ENCODE measurements around the gene ZNF554.

DNA sequence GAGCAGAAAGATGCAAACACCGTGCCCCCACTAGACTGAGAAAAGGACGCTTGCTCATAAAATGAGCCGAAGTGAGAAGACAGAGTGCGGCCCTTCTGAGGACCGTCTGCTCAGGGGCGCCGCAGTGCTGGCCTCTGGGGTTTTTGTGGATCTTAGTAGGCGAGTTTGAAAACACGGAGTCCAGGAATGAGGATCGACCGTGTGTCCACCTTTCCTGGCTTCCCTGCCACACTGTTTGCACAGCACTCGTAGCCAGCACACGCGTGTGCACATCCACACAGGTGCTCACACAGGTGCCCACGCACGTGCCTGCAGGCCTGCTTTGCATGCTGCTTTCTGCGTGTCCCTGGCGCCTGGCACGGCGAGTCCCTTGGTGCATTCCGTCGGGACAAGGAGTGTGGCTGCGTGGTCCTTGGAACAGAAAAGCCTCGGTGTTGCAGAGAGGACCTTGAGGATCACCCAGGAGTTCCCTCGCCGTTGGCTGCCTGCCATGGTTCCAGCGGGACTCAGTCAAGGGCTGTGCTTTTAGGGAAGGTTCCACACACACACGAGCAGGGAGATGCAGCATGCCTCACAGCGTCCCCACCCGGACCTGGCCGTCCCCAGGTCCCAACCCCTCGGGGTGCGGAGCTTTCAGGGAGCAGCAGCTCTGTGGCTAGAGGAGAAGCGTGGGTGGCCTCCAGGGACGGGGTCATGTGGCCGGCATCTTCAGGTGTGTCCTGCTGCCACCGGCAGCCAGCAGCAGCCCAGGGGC is 10.1 kb upstream of the ZNF554 start:
- no peak for TF ChIP-seq CTCF (IDR thresholded peaks at IDR 0.05)
- TF ChIP-seq, protein P1, sequence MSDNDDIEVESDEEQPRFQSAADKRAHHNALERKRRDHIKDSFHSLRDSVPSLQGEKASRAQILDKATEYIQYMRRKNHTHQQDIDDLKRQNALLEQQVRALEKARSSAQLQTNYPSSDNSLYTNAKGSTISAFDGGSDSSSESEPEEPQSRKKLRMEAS (IDR thresholded peaks at IDR 0.05): no peak
- TF ChIP-seq MAZ (IDR thresholded peaks at IDR 0.05; ENCODE audit: borderline replicate concordance, low read depth, low read length): no peak
- no peak for TF ChIP-seq PHF8 (IDR thresholded peaks at IDR 0.05; ENCODE audit: borderline replicate concordance, low read depth)
- no peak for TF ChIP-seq CHD2 (IDR thresholded peaks at IDR 0.05; ENCODE audit: low read length, partially characterized antibody)
- no peak for TF ChIP-seq EP300 (IDR thresholded peaks at IDR 0.05)
- TF ChIP-seq RFX5 (IDR thresholded peaks at IDR 0.05): no peak
- no peak for TF ChIP-seq BCL3 (IDR thresholded peaks at IDR 0.05)
- no peak for TF ChIP-seq RCOR1 (IDR thresholded peaks at IDR 0.05; ENCODE audit: low read depth, low read length)
- TF ChIP-seq POLR2A (IDR thresholded peaks at IDR 0.05; ENCODE audit: low read length): no peak
- TF ChIP-seq RNF2 (IDR thresholded peaks at IDR 0.05; ENCODE audit: borderline replicate concordance, low read depth): no peak
- no peak for TF ChIP-seq POLR2AphosphoS2 (conservative IDR thresholded peaks at IDR 0.05; ENCODE audit: low read length)
- no peak for TF ChIP-seq MYC (IDR thresholded peaks at IDR 0.05; ENCODE audit: borderline replicate concordance, low read length)
- TF ChIP-seq BHLHE40 (IDR thresholded peaks at IDR 0.05; ENCODE audit: low read depth, low read length): no peak
